ENCODE measurements around the gene NCDN. TPM values are rescaled to one million over a fixed set of nuclear protein-coding genes. Genes with fewer than 3 reads are reported as not detected.
A peak's percentile ranks its signal among the peaks of the same experiment; 100 is the strongest.

NCDN gene
- 17.4 and 20.4 TPM in 2 replicates for total RNA-seq (2014; rRNA removed; shearing (Covaris generic))

DNA sequence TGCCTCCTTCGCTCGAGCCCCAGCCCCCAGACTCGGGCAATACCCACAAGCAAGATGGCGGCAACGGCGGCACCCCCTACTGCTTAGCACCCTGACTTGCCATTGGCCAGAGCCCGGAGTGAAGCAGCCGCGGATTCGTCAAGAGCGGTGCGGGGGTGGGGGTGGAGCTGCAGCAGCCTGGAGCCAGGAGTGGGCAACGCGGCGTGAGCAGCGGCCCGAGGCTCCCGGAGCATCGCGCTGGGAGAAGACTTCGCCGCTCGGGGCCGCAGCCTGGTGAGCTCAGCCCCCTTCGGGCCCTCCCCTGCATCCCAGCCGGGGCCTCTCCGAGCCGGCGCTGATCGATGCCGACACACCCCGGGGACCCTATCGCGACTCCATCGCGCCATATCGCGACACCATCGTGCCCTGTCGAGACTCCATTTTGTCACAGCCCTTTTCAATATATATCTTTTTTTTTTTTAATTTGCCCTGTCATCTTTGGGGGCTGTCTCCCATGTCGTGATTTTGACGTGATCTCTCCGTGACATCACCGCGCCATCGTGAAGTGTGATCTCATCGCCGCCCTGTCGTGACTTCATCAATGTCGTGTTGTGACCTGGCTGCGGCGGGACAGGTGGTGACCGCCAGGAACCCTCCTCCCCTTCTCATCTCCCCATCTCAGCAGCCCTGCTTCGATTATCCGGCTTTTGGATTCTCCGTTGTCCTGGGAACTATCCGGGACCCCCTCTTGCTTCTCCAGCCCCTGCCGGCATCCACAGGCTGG is at the start of gene NCDN:
NCDN (plus strand) TSS at position 189 of the 763 bp plus-strand sequence; CDS start at position 581, 392 bp downstream.
- peak within 1 kb of the TSS; percentile 86 for H3K4me3 ChIP-seq
- H3K36me3 ChIP-seq: peaks cover 35% of the 10 kb centered on the region; the same call in 1 of the 2 replicates
- no peaks in the 10 kb centered on the region for H3K27me3 ChIP-seq (replicated peaks)
- DNase-seq (ENCODE audit: low read depth in 1 of 2, low spot score in 2 of 2): peak; percentile 98
- peak within 1 kb of the TSS; percentile 85 for H3K27ac ChIP-seq
- H3K9me3 ChIP-seq (replicated peaks): no peaks in the 10 kb centered on the region
- H3K4me1 ChIP-seq (replicated peaks): peaks cover 19% of the 10 kb centered on the region

- Histone ChIP-seq H3K9me3 (replicated peaks) (no peaks in the 10 kb centered on the region), H3K36me3 (no peaks in the 10 kb centered on the region), H3K27me3 (replicated peaks) (no peaks in the 10 kb centered on the region), H3K4me1 (replicated peaks) (peaks cover 22% of the 10 kb centered on the region), H3K27ac (no peak overlapping the region), H3K4me3 (no peak overlapping the region)
- no peak for DNase-seq (ENCODE audit: low read depth in 1 of 2, low spot score in 2 of 2)
Observed at GRCh38 chr1:35507947-35508346, 49.7 kb upstream of the NCDN start.

- peaks cover 22% of the 10 kb centered on the region for H3K4me1 ChIP-seq (replicated peaks)
- no peaks in the 10 kb centered on the region for H3K27me3 ChIP-seq (replicated peaks)
- H3K9me3 ChIP-seq (replicated peaks): no peaks in the 10 kb centered on the region
- H3K4me3 ChIP-seq: no peak overlapping the region
- H3K27ac ChIP-seq: no peak overlapping the region
- DNase-seq (ENCODE audit: low read depth in 1 of 2, low spot score in 2 of 2): no peak
- no peaks in the 10 kb centered on the region for H3K36me3 ChIP-seq
Observed at GRCh38 chr1:35509558-35509957, 48.0 kb upstream of the NCDN start.

DNA sequence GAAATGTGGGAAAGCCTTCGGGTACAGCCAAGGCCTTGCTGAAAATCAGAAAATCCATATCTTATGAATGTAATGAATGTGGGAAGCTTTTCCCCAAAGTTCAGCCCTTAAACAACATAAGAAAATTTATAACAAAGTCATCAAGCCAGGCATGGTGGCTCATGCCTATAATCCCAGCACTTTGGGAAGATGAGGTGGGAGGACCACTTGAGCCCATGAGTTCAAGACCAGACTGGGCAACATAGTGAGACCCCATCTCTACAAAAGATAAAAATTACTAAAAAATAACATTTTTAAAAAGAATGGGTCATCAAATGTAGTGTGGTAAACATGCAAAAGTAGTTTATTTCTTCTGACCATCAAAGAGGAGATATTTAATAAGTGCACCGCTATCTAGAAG is 46.3 kb upstream of the NCDN start:
- H3K27ac ChIP-seq: no peak overlapping the region
- H3K36me3 ChIP-seq: no peaks in the 10 kb centered on the region
- peaks cover 13% of the 10 kb centered on the region for H3K4me1 ChIP-seq (replicated peaks)
- H3K27me3 ChIP-seq (replicated peaks): no peaks in the 10 kb centered on the region
- H3K4me3 ChIP-seq: no peak overlapping the region
- DNase-seq (ENCODE audit: low read depth in 1 of 2, low spot score in 2 of 2): no peak
- 0 out of 2 replicates have a peak, but pooled peaks cover under 1% of the 10 kb centered on the region for H3K9me3 ChIP-seq (replicated peaks)

DNA sequence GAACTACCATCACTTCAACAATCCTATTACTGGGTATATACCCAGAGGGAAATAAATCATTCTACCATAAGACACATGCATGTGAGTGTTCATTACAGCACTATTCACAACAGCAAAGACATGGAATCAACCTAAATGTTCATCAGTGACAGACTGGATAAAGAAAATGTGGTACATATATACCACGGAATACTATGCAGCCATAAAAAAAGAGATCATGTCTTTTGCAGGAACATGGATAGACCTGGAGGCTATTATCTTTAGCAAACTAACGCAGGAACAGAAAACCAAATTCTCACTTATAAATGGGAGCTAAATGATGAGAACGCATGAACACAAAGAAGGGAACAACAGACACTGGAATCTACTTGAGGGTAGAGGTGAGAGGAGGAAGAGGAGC is 39.4 kb upstream of the NCDN start:
- no peak overlapping the region for H3K4me3 ChIP-seq

GRCh38 chr1:35519432-35519831 is 38.2 kb upstream of the NCDN start:
- Histone ChIP-seq H3K27ac (no peak overlapping the region), H3K27me3 (replicated peaks) (no peaks in the 10 kb centered on the region), H3K9me3 (replicated peaks) (peaks cover 6% of the 10 kb centered on the region; the same call in 1 of the 2 replicates), H3K4me1 (replicated peaks) (no peaks in the 10 kb centered on the region), H3K4me3 (no peak overlapping the region), H3K36me3 (no peaks in the 10 kb centered on the region)
- no peak for DNase-seq (ENCODE audit: low read depth in 1 of 2, low spot score in 2 of 2)

More for the DNA sequence above, 39.4 kb upstream of the NCDN start:
- H3K36me3 ChIP-seq: no peaks in the 10 kb centered on the region
- no peaks in the 10 kb centered on the region for H3K27me3 ChIP-seq (replicated peaks)
- peaks cover 6% of the 10 kb centered on the region; the same call in 1 of the 2 replicates for H3K9me3 ChIP-seq (replicated peaks)
- H3K27ac ChIP-seq: no peak overlapping the region
- H3K4me1 ChIP-seq (replicated peaks): no peaks in the 10 kb centered on the region
- no peak for DNase-seq (ENCODE audit: low read depth in 1 of 2, low spot score in 2 of 2)

- no peaks in the 10 kb centered on the region for H3K9me3 ChIP-seq (replicated peaks)
- H3K27ac ChIP-seq: no peak overlapping the region
- H3K4me1 ChIP-seq (replicated peaks): no peaks in the 10 kb centered on the region
- no peaks in the 10 kb centered on the region for H3K27me3 ChIP-seq (replicated peaks)
- H3K36me3 ChIP-seq: peaks cover 9% of the 10 kb centered on the region; the same call in 1 of the 2 replicates
- no peak overlapping the region for H3K4me3 ChIP-seq
- no peak for DNase-seq (ENCODE audit: low read depth in 1 of 2, low spot score in 2 of 2)
Observed at GRCh38 chr1:35524106-35524505, 33.5 kb upstream of the NCDN start.

DNA sequence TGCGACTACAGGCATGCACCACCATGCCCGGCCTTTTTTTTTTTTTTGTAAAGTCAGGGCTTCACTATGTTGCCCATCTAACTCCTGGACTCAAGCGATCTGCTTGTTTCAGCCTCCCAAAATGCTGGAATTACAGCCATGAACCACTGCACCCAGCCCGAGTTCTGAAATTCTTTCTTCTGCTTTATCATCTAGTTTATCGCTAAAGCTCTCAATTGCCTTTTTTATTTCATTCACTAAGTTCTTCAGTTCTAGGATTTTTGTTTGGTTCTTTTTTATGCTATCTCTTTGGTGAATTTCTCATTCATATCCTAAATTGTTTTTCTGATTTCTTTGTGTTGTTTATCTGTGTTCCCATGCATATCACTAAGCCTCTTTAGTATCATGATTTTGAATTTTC is 27.4 kb upstream of the NCDN start:
- Histone ChIP-seq H3K4me3 (no peak overlapping the region), H3K27ac (no peak overlapping the region), H3K4me1 (replicated peaks) (no peaks in the 10 kb centered on the region), H3K36me3 (peaks cover 26% of the 10 kb centered on the region), H3K27me3 (replicated peaks) (no peaks in the 10 kb centered on the region), H3K9me3 (replicated peaks) (no peaks in the 10 kb centered on the region; the same call in 1 of the 2 replicates)
- DNase-seq (ENCODE audit: low read depth in 1 of 2, low spot score in 2 of 2): no peak

DNA sequence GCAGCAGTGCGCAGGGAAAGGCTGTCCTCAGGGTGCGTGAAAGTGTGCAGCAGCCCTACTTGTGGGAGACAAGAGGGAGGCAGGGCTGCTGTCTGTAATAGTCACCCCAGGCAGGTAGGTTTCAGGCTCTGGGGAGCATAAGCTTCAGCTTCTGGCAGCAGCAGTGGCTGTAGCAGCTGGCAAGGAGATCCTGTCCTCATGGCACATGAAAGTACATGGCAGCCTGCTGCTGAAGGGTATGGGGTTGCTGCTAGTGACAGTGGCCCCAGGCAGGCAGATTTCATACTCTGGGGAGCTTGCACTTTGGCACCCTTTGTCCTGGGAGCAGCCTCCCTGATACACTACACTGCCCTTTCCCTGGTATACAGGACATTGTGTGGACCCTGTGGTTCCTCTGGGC is 26.7 kb upstream of the NCDN start:
- Histone ChIP-seq H3K36me3 (peaks cover 26% of the 10 kb centered on the region), H3K27me3 (replicated peaks) (no peaks in the 10 kb centered on the region), H3K4me1 (replicated peaks) (no peaks in the 10 kb centered on the region), H3K27ac (no peak overlapping the region), H3K4me3 (no peak overlapping the region), H3K9me3 (replicated peaks) (no peaks in the 10 kb centered on the region; the same call in 1 of the 2 replicates)
- no peak for DNase-seq (ENCODE audit: low read depth in 1 of 2, low spot score in 2 of 2)

- H3K36me3 ChIP-seq: peaks cover 26% of the 10 kb centered on the region
- H3K4me3 ChIP-seq: no peak overlapping the region
- H3K4me1 ChIP-seq (replicated peaks): no peaks in the 10 kb centered on the region
- DNase-seq (ENCODE audit: low read depth in 1 of 2, low spot score in 2 of 2): no peak
- no peaks in the 10 kb centered on the region; the same call in 1 of the 2 replicates for H3K9me3 ChIP-seq (replicated peaks)
- H3K27me3 ChIP-seq (replicated peaks): no peaks in the 10 kb centered on the region
- no peak overlapping the region for H3K27ac ChIP-seq
Observed at GRCh38 chr1:35531368-35531767, 26.2 kb upstream of the NCDN start.

DNA sequence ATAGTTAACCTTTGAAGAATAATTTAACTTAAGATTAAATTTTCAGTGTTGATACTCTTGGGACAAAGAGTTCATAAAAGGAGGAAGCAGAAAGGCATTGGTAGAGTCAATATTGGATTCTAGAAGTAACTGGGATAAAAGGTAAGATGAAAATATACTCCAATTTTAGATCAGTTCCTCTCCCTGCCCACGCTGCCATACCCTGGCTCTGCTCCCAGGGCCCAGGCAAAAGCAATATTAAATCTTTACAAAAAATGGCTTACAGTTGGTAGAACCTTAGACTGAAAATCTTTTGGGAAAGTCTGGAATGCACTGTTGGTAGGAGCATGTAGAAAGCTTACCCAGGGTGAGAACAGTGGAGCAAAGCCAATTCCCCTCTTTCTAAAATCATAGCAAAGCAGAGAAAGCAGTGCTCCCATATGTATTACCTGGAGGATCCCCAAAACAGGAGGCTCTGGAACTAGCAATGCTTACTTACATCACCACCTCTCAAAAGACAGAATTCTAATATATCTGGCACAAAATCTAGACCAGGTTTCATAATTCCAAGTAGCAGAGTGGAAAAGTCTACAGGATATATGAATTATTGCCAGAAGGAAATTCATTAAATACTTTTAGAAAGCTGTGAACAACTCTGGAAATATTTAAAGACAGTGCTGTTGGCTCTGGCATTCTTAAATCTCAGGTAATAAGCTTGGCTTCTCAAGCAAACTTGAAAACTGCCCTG is 24.9 kb upstream of the NCDN start:
- no peak overlapping the region for H3K27ac ChIP-seq

GRCh38 chr1:35533586-35533985 is 24.0 kb upstream of the NCDN start:
- no peak for DNase-seq (ENCODE audit: low read depth in 1 of 2, low spot score in 2 of 2)
- peaks cover 10% of the 10 kb centered on the region for H3K4me1 ChIP-seq (replicated peaks)
- H3K36me3 ChIP-seq: peaks cover 22% of the 10 kb centered on the region
- H3K9me3 ChIP-seq (replicated peaks): no peaks in the 10 kb centered on the region; the same call in 1 of the 2 replicates
- no peak overlapping the region for H3K27ac ChIP-seq
- no peak overlapping the region for H3K4me3 ChIP-seq
- no peaks in the 10 kb centered on the region for H3K27me3 ChIP-seq (replicated peaks)

More for the DNA sequence above, 24.9 kb upstream of the NCDN start:
- Histone ChIP-seq H3K9me3 (replicated peaks) (no peaks in the 10 kb centered on the region; the same call in 1 of the 2 replicates), H3K4me3 (no peak overlapping the region), H3K4me1 (replicated peaks) (peaks cover 1% of the 10 kb centered on the region), H3K27me3 (replicated peaks) (no peaks in the 10 kb centered on the region), H3K36me3 (peaks cover 26% of the 10 kb centered on the region)
- no peak for DNase-seq (ENCODE audit: low read depth in 1 of 2, low spot score in 2 of 2)

DNA sequence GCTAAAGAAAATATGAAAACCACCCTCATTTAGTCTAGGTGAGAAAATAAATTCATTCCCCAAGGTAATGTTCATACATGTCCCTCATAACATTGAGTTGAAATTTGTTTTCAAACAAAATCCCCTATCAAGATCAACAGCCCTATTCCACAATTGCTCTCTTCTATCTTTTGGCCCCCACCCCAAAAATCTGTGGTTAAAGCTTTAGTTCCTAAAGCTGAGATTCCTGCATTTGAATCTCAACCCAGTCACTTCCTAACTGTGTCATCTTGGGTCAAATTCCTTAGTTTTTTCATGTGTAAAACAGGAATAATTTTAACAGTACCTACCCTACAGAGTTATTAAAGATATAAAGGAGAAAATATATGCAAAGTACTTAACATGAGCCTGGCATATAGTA is 22.4 kb upstream of the NCDN start:
- Histone ChIP-seq H3K27ac (no peak overlapping the region), H3K36me3 (peaks cover 15% of the 10 kb centered on the region), H3K4me1 (replicated peaks) (peaks cover 27% of the 10 kb centered on the region), H3K27me3 (replicated peaks) (no peaks in the 10 kb centered on the region), H3K9me3 (replicated peaks) (no peaks in the 10 kb centered on the region; the same call in 1 of the 2 replicates), H3K4me3 (no peak overlapping the region)
- DNase-seq (ENCODE audit: low read depth in 1 of 2, low spot score in 2 of 2): no peak
